Fibroblast of villous mesenchyme (primary cell): ENCODE measurements around the gene STAU1. TPM values are rescaled to one million over a fixed set of nuclear protein-coding genes. Genes with fewer than 3 reads are reported as not detected.
A peak's percentile ranks its signal among the peaks of the same experiment; 100 is the strongest.

ENCODE experiments used
- DNase-seq: peaks from one replicate; pipeline ENCODE4 v3.0.0-alpha.2; 2010; ENCODE audit warnings: low read depth
- H3K4me3 ChIP-seq: 2 replicates; pipeline ENCODE4 v1.5.1; 2011; ENCODE audit warnings: low read depth, mild to moderate bottlenecking, low read length
- CTCF ChIP-seq: IDR thresholded peaks from 2 replicates; pipeline ENCODE4 v1.5.1; 2012; ENCODE audit warnings: low read depth, mild to moderate bottlenecking, low read length; ENCODE audit not compliant: insufficient read depth
- total RNA-seq: library from RNA; depleted of rRNA; stranded (reverse); fragments of >200 nt; gene quantifications from 2 replicates; pipeline ENCODE4 v1.2.3, GENCODE V29; 2012

STAU1 gene
- total RNA-seq, 1 donor = 56.6 TPM

- peak; percentile 55 for DNase-seq
- TF ChIP-seq CTCF = no peak
- no peak overlapping the region for H3K4me3 ChIP-seq
Measured at GRCh38 chr20:49230561-49231133, 42.5 kb upstream of the STAU1 start.

- no peak for DNase-seq
- H3K4me3 ChIP-seq = no peak overlapping the region
- no peak for TF ChIP-seq CTCF
Measured at GRCh38 chr20:49230021-49230420, 41.9 kb upstream of the STAU1 start.

GRCh38 chr20:49229381-49229780 lies 41.2 kb upstream of the STAU1 start:
- no peak for DNase-seq
- no peak for TF ChIP-seq CTCF

GRCh38 chr20:49228676-49229075 lies 40.5 kb upstream of the STAU1 start:
- no peak for DNase-seq
- no peak for TF ChIP-seq CTCF
- H3K4me3 ChIP-seq = no peak overlapping the region

More at GRCh38 chr20:49229381-49229780, 41.2 kb upstream of the STAU1 start:
- H3K4me3 ChIP-seq = no peak overlapping the region

GRCh38 chr20:49225896-49226295 lies 37.8 kb upstream of the STAU1 start:
- H3K4me3 ChIP-seq = no peak overlapping the region
- DNase-seq = no peak
- TF ChIP-seq CTCF = no peak

GRCh38 chr20:49219924-49220831 lies 32.0 kb upstream of the STAU1 start:
- peak overlapping the region; percentile 100 for H3K4me3 ChIP-seq
- TF ChIP-seq CTCF = no peak
- no peak for DNase-seq
